Measurements from ENCODE around the gene STAT6. TPM values are rescaled to one million over a fixed set of nuclear protein-coding genes. Genes with fewer than 3 reads are reported as not detected.

The STAT6 gene
- total RNA-seq, 1 experiment from 2014 or later = 122 TPM

DNA sequence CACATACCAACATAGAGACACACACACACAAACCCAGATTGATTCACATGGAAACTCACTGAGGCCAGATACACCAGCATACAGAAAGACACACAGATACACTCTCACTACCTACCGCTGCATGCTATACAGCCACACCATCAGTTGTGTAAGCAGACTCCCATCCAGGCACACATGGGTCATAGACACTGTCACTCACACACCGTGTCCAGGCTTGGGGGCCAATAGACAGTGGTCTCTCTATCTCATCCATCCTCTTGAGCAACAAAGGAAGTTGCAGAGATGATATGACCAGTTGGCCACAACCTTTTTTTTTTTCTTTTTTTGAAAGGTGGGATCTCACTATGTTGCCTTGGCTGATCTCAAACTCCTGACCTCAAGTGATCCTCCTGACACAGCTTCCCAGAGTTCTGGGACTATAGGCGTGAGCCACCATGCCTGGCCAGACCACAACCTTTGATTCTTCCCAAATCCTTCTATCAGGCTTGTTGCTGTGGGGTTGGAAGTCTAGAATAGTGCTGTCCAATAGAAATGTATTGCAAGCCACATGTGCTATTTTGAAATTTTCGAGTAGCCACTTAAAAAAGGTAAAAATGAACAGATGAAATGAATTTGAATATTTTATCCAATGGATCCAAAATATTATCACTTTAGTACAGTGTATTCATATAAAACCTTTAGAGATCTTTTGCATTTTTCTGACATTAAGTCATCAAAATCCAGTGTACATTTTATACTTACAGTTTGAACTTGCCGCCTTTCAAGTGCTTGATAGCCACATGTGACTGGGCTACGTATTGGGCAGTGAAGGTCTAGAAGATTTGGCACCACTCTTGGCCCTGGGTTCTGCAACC is 28.9 kb upstream of the STAT6 start:
- Histone ChIP-seq H3F3A (ENCODE audit: insufficient read depth, low read depth) (no peaks in the 10 kb centered on the region), H3K36me3 (ENCODE audit: low read depth) (no peaks in the 10 kb centered on the region), H3K4me2 (no peak overlapping the region), H3K27me3 (ENCODE audit: insufficient read depth, low read depth) (no peaks in the 10 kb centered on the region), H2AFZ (no peak overlapping the region), H3K4me3 (no peak overlapping the region), H3K9me3 (ENCODE audit: insufficient read depth, low read depth) (no peaks in the 10 kb centered on the region), H3K9me2 (ENCODE audit: insufficient read depth) (no peaks in the 10 kb centered on the region), H3K4me1 (replicated peaks; ENCODE audit: insufficient read depth) (peaks cover 6% of the 10 kb centered on the region), H3K27ac (no peak overlapping the region), H3K79me2 (ENCODE audit: low read depth) (no peaks in the 10 kb centered on the region), H4K20me1 (ENCODE audit: insufficient read depth) (no peaks in the 10 kb centered on the region)
- TF ChIP-seq EZH2 (IDR thresholded peaks at IDR 0.05; ENCODE audit: low read depth) = no peak
- TF ChIP-seq, protein P1, sequence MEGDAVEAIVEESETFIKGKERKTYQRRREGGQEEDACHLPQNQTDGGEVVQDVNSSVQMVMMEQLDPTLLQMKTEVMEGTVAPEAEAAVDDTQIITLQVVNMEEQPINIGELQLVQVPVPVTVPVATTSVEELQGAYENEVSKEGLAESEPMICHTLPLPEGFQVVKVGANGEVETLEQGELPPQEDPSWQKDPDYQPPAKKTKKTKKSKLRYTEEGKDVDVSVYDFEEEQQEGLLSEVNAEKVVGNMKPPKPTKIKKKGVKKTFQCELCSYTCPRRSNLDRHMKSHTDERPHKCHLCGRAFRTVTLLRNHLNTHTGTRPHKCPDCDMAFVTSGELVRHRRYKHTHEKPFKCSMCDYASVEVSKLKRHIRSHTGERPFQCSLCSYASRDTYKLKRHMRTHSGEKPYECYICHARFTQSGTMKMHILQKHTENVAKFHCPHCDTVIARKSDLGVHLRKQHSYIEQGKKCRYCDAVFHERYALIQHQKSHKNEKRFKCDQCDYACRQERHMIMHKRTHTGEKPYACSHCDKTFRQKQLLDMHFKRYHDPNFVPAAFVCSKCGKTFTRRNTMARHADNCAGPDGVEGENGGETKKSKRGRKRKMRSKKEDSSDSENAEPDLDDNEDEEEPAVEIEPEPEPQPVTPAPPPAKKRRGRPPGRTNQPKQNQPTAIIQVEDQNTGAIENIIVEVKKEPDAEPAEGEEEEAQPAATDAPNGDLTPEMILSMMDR (conservative IDR thresholded peaks at IDR 0.05) = no peak
- BruUV-seq (replicated peaks) = no TSS peak
- DNase-seq = no peak
- intact Hi-C loops (cut with micrococcal nuclease; ENCODE audit: unreplicated experiment) = no loop called here
- CTCF ChIA-PET = no interaction called here
- POLR2A ChIA-PET (ENCODE audit: unreplicated experiment) = no interaction called here

DNA sequence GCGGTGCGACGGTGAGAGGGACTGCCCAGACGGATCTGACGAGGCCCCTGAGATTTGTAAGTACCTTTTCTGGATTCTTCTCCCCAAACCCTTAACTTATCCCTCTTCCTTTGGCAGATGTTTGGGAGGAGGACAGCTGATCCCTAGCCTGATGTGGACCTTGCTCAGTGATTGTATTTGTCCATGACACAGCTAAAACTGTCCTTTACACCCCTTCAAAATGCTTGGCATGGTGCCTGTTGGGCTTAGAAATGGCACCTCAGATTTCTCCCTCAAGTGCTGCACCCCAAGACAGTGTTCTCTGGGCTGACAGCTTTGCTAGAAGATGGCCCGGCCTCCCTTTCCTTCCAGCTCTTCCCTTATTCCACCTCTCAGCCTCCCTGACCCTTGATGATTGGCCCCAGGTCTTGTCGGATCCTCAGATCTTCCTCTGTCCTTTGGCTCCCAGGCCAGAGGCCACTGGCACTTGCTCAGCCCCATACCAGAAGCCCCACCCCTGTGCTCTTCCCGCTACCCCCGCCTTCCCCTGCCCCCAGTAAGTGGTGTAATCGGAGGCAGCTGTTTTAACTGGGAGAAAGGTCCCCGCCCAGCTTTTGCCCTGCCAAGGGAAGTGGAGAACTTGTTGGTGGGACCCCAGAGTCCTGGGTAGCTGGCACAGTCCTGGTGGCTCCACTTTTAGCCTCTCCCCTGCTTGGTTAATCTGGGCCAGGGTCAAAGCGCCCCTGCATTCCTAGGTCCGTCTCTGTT is 27.5 kb upstream of the STAT6 start:
- Histone ChIP-seq H3K9me2 (ENCODE audit: insufficient read depth) (no peaks in the 10 kb centered on the region), H3K4me3 (no peak overlapping the region), H3K4me1 (replicated peaks; ENCODE audit: insufficient read depth) (peaks cover 6% of the 10 kb centered on the region), H3K9me3 (ENCODE audit: insufficient read depth, low read depth) (no peaks in the 10 kb centered on the region), H3K27me3 (ENCODE audit: insufficient read depth, low read depth) (no peaks in the 10 kb centered on the region), H3K27ac (no peak overlapping the region), H3F3A (ENCODE audit: insufficient read depth, low read depth) (no peaks in the 10 kb centered on the region), H4K20me1 (ENCODE audit: insufficient read depth) (no peaks in the 10 kb centered on the region), H3K79me2 (ENCODE audit: low read depth) (no peaks in the 10 kb centered on the region), H3K4me2 (no peak overlapping the region), H3K36me3 (ENCODE audit: low read depth) (no peaks in the 10 kb centered on the region), H2AFZ (no peak overlapping the region)
- no peak for TF ChIP-seq EZH2 (IDR thresholded peaks at IDR 0.05; ENCODE audit: low read depth)
- TF ChIP-seq, protein P1 (conservative IDR thresholded peaks at IDR 0.05) = no peak
- intact Hi-C loops (cut with micrococcal nuclease; ENCODE audit: unreplicated experiment) = no loop called here
- no TSS peak for BruUV-seq (replicated peaks)
- ChIA-PET POLR2A (ENCODE audit: unreplicated experiment) (no interaction called here), CTCF (no interaction called here)
- no peak for DNase-seq

DNA sequence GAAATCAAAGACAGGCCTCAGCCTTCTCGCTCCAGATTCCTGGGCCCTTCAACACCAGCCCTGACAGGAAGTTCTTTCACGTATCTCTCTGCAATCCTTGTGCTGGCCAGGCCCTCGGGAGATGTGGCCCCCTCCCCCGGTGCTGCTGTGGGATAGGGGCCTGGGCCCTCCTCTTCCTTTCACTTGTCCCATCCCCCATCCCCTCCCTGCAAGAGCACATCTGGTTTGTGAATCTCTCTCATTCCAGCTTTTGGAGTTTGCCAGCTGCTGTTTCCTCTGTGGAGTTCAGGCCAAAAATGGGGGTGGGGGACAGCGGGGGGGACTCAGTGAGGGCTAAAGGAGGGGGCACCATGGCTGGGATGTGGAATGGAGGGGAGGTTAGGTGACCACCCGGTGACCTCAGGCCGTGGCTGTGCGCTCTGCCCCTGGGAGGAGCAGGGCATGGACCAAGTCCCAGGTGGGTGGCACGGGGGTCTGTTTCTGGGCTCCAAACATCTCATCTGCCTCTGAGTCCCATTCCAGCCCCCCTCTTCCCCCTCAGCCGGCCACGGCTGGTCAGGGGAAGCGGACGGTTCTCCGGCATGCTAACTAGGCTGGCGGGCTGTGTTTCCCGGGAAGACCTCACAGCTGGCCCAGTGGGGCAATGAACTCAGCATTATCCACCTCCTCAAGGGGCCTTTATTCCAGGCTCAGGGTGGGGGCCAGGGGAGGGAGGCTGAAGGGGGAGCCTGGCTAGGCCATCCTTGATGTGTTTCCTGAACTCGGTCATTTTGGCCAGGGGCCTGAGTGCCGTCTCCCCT is 24.6 kb upstream of the STAT6 start:
- POLR2A ChIA-PET (ENCODE audit: unreplicated experiment) = interaction anchor here (0.6 kb wide), 1 partner anchor 8 kb away, joined by 5 read pairs; no protein-coding TSS in a partner anchor
- H3K4me2 ChIP-seq = no peak overlapping the region
- H3K27ac ChIP-seq = no peak overlapping the region

More for the DNA sequence above, 24.6 kb upstream of the STAT6 start:
- Histone ChIP-seq H3K4me3 (no peak overlapping the region), H3K9me2 (ENCODE audit: insufficient read depth) (no peaks in the 10 kb centered on the region), H3K4me1 (replicated peaks; ENCODE audit: insufficient read depth) (peaks cover 6% of the 10 kb centered on the region), H3F3A (ENCODE audit: insufficient read depth, low read depth) (no peaks in the 10 kb centered on the region), H3K36me3 (ENCODE audit: low read depth) (no peaks in the 10 kb centered on the region), H3K9me3 (ENCODE audit: insufficient read depth, low read depth) (no peaks in the 10 kb centered on the region), H2AFZ (no peak overlapping the region), H3K79me2 (ENCODE audit: low read depth) (no peaks in the 10 kb centered on the region), H4K20me1 (ENCODE audit: insufficient read depth) (no peaks in the 10 kb centered on the region), H3K27me3 (ENCODE audit: insufficient read depth, low read depth) (no peaks in the 10 kb centered on the region)
- BruUV-seq (replicated peaks) = no TSS peak
- TF ChIP-seq, protein P1 (conservative IDR thresholded peaks at IDR 0.05) = no peak
- TF ChIP-seq EZH2 (IDR thresholded peaks at IDR 0.05; ENCODE audit: low read depth) = no peak
- CTCF ChIA-PET = interaction anchor here (0.6 kb wide), 1 partner anchor 105 kb away, joined by 3 read pairs; no protein-coding TSS in a partner anchor
- intact Hi-C loops (cut with micrococcal nuclease; ENCODE audit: unreplicated experiment) = no loop called here
- no peak for DNase-seq
